ENCODE data around the gene MIEF1.

DNA sequence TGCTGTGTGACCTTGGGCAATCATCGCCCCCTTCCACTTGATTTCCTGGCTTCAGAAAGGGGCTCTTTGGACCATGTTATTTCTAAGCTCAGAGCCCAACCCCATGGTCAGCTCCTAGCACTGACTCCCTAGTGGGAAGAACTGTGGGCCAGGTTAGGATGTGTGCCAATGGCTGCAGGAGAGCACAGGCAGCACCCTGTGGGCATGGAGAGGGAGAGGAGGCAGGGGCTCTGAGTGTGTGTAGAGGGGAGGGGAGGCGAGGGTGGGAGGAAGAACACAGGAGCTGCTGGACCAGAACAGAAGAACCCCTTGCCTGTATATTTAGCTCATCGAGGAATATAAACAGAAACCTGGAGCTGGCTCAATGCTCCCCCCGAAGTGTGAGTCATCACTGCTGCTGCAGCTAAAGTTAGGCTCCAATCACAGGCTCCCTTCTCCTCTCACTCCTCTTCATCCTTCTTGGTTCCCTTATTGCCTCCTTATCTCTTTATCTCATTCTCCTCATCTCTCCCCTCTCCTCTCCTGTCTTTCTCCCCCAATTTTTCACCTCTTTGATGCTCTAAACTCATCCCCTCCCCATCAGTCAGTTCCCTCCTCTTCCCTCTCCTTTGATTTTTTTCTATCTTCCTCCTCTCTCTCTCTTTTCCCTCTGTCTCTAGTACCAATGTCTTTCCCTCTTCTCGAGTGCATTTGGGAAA, 44.9 kb downstream of the MIEF1 start:
- TF ChIP-seq, protein P1, sequence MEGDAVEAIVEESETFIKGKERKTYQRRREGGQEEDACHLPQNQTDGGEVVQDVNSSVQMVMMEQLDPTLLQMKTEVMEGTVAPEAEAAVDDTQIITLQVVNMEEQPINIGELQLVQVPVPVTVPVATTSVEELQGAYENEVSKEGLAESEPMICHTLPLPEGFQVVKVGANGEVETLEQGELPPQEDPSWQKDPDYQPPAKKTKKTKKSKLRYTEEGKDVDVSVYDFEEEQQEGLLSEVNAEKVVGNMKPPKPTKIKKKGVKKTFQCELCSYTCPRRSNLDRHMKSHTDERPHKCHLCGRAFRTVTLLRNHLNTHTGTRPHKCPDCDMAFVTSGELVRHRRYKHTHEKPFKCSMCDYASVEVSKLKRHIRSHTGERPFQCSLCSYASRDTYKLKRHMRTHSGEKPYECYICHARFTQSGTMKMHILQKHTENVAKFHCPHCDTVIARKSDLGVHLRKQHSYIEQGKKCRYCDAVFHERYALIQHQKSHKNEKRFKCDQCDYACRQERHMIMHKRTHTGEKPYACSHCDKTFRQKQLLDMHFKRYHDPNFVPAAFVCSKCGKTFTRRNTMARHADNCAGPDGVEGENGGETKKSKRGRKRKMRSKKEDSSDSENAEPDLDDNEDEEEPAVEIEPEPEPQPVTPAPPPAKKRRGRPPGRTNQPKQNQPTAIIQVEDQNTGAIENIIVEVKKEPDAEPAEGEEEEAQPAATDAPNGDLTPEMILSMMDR (IDR thresholded peaks at IDR 0.05; ENCODE audit: low read length): no peak
- no peak for TF ChIP-seq EZH2 (IDR thresholded peaks at IDR 0.05; ENCODE audit: borderline replicate concordance, low read length)

Measured in OCI-LY1 (cell line).